Stimulated activated CD8-positive, alpha-beta memory T cell treated with anti-CD3 and anti-CD28 coated beads, Interleukin-7, amount 100 ng/mL, for 48 hours (primary cell): Measurements from ENCODE around the gene DYNLRB1.
A peak's percentile ranks its signal among the peaks of the same experiment; 100 is the strongest.
"Not testable (repeated sequence)": the region's sequence is repeated elsewhere in the genome, so short reads cannot be mapped to it uniquely, and the experiment has no call there.

ENCODE experiments used
- DNase-seq, 2 donors: peaks; one replicate each; pipeline ENCODE4 v3.0.0-alpha.2; 2020; ENCODE audit warnings: low read depth in 1 of 2; ENCODE audit errors: extremely low read depth in 1 of 2

DYNLRB1 gene

DNA sequence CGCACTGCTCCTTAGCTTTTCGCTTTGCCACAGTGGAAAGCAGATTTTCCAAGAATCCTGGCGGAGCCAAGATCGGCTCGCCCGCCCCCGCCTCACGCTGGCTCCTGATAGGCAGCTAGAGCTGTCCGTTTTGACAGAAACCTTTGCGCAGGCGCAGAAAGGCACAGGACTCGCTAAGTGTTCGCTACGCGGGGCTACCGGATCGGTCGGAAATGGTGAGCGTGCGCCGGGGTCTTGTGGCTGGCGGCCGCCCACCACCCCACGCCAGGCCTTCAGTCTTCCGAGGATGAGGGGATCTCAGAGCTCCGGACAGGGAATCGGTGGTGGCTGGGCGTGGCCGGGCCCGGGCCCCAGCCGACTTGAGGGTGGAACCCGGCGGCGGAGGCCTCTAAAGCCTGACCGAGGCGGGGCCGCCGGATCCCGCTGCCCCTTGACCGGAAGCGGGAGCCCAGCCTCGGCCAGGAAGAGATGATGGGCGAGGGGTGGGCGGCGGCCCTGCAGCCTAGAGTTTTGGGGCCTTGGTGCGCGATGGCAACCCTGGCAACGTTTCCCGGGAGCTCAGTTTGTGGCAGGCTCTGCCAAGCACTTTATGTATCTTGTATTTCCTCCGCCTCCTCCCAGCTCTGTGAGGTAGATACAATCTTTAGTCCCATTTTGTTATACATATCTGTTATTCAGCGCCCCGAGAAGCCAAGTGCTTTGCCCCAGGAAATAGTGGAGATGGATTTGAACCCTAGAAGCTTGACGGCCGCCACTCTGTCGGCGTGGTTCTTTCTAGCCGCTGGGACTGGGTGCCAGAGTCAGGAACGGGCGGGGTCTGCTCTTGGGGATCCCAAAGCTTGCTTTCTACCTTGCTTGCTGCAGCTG, at the start of gene DYNLRB1:
Gene DYNLRB1, plus strand, starts transcription at position 176 of the 867 bp plus-strand sequence. Its CDS starts 37 bp downstream, at position 213.
- peak; percentile 83 to 94 for DNase-seq

DNA sequence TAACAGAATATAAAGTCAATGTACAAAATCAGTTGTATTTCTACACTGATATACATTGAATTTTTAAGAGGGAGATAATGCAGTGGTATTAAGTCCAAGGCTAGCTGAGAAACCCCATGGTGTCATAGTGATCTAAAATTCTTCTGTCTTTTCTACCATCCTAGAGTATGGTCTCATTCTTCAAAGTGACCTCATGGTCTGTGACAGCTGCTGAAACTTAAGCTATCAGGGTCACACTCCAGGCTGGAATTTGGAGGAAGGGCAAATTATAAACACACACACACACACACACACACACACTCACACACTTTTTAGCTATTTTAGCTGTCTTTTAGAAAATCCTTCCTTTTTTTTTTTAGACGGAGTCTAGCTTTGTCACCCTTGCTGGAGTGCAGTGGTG, 47.3 kb upstream of the DYNLRB1 start:
- no peak for DNase-seq

GRCh38 chr20:34472246-34472925, 43.8 kb upstream of the DYNLRB1 start:
- no peak for DNase-seq

DNA sequence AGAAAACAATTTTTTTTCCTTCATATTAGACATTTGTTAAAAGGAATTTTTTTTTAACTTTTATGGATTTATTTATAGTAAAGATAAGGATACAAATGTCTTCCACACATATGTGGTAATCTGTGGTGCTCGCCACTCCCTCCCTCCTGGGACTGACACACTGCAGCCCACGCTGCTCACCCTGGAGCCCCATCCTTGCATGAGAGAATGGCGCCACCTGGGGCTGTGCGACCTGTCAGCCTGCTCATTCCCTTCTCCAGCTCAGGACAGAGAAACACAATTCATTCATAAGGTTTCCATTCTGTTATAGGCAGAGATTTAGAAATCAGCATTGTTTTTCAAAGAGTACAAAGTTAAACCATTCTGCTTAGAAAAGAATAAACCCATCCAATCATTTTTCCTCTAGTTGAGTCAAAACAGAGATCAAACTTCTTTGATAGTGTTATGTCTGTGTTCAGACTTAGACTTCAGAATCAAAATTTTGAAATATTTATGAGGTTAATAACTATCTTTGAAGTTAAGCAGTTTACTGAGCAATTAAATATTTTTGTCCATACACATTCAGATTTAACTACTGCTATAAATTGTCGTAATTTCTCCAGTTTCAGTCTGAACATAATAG, 42.8 kb upstream of the DYNLRB1 start:
- peak in 1 of 2 donors; percentile 5 for DNase-seq

- DNase-seq: peak; percentile 4 to 7
Observed at GRCh38 chr20:34475979-34476736, 40.1 kb upstream of the DYNLRB1 start.

- no peak for DNase-seq
Observed at GRCh38 chr20:34479627-34480026, 36.6 kb upstream of the DYNLRB1 start.

DNA sequence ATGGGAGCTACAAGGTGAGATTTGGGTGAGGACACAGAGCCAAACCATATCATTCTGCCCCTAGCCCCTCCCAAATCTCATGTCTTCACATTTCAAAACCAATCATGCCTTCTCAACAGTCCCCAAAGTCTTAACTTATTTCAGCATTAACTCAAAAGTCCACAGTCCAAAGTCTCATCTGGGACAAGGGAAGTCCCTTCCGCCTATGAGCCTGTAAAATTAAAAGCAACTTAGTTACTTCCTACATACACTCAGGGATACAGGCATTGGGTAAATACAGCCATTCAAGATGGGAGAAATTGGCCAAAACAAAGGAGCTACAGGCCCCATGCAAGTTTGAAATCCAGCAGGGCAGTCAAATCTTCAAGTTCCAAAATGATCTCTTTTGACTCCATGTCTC, 34.1 kb upstream of the DYNLRB1 start:
- DNase-seq: not testable (repeated sequence)

GRCh38 chr20:34483585-34484220, 32.5 kb upstream of the DYNLRB1 start:
- not testable (repeated sequence) for DNase-seq

- no peak for DNase-seq
Observed at GRCh38 chr20:34485068-34485634, 31.1 kb upstream of the DYNLRB1 start.

DNA sequence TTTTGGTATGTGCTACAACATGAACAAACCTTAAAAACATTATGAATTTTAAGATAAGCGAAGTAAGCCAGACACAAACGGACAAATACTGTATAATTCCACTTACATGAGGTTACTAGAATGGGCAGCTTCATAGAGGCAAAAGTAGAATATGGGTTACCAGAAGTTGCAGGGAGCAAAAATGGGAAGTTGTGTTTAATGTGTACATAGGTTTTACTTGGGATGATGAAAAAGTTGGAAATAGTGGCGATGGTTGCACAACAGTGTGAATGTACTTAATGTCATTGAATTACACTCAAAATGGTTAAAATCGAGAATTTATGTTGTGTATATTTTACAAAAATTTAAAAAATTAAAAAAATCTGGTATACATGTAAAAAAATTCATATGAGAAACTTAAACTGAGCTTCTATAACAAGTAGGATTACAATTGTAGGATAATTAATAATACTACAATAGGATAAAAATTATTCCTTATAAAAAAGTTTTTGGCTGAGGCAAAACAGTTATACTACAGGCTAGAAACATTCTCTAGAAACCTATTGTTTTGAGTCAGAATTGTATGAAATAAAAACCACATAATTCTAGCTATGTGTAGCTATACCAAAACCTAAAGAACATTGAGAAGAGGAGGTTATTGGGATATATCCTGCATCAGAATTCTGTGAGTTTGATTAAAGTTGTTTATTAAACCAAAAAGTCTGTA, 24.8 kb upstream of the DYNLRB1 start:
- no peak for DNase-seq

DNA sequence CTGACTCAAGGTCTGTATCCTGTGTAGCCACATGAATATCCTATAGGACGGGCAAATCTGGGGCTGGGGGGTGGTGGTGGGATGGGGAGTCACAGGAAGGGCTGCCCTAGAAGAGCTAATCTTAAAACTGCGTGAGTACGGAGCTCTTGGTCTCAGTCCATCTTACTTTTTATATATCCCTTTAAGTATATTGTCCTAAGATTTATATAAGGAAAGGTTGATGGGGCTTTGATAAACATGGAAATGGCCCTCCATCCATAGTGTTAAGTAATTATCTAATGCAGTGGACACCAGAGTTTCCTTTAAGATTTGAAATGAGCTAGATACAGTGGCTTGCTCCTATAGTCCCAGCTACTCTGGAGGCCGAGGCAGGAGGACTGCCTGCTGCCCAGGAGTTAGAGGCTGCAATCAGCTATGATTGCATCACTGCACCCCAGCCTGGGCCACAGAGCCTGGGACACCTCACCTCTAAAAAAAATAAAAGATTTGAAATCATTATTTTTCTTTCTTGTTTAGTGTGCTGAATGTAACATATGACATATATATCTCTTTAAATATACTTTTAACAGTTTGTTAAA, 24.2 kb upstream of the DYNLRB1 start:
- DNase-seq: no peak

GRCh38 chr20:34493646-34494045, 22.6 kb upstream of the DYNLRB1 start:
- no peak for DNase-seq

DNA sequence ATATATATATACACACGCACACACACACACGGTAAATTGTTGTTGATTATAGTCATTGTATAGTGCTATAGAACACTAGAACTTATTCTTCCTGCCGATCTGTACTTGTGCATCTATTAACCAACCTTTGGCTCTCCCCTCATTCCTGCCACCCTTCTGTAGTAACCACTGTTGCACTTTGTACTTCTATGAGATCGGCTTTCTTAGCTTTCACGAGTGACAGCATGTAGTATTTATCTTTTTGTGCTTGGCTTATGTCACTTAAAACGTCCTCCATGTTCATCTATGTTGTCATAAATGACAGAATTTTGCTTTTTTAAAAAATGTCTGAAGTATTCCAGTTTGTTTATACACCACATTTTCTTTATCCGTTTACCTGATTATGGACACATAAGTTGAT, 20.9 kb upstream of the DYNLRB1 start:
- no peak for DNase-seq

GRCh38 chr20:34495916-34496315, 20.3 kb upstream of the DYNLRB1 start:
- DNase-seq: no peak

DNA sequence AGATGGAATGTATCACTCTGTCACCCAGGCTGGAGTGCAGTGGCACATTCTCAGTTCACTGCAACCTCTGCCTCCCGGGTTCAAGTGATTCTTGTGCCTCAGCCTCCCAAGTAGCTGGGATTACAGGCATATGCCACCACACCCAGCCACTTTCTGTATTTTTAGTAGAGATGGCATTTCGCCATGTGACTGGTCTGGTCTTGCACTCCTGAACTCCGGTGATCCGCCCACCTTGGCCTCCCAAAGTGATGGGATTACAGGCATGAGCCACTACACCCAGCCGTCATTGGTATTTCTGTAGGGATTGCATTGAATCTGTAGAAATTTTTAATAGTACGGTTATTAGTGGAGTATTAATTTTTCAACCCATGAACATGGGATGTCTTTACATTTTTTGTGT, 18.6 kb upstream of the DYNLRB1 start:
- DNase-seq: not testable (repeated sequence)

DNA sequence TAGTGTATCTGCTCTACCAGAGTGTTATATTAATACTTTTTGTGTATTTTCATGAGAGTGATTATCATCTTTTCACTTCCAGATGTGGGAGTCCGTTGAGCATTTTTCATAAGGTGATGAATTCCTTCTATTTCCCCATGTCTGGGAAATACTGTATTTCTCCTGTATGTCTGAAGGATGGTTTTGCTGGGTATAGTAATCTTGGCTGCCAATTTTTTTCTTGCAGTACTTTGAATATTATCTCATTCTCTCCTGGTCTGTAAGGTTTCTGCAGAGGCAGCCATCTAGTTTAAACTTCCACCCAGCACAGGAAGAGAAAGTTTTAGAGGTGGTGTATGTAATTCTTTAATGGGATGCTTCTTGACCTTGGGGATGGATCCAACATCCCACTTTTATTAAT, 15.4 kb upstream of the DYNLRB1 start:
- DNase-seq: no peak

- DNase-seq: no peak
Observed at GRCh38 chr20:34506480-34506879, 9.7 kb upstream of the DYNLRB1 start.

DNA sequence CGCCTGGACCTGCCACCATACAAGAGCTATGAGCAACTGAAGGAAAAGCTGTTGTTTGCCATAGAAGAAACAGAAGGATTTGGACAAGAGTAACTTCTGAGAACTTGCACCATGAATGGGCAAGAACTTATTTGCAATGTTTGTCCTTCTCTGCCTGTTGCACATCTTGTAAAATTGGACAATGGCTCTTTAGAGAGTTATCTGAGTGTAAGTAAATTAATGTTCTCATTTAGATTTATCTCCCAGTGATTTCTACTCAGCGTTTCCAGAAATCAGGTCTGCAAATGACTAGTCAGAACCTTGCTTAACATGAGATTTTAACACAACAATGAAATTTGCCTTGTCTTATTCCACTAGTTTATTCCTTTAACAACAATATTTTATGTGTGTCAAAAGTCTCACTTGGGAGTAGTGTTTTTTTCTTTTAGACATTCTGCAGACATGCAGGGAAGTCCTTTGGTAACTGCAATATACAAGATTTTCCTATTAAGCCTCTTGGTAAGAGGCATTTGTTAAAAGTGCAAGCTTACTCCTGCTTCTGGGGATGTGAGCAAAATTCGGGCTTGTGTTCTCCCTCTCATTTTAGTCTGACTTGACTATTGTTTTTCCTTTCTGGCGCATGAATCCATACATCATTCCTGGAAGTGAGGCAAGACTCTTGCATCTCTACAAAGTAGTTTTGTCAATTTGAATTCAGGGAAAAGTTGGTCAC, 8.4 kb upstream of the DYNLRB1 start:
- no peak for DNase-seq

GRCh38 chr20:34510575-34510974, 5.6 kb upstream of the DYNLRB1 start:
- no peak for DNase-seq
